ENCODE results near the gene PIKFYVE.
A peak's percentile ranks its signal among the peaks of the same experiment; 100 is the strongest.

PIKFYVE gene

GRCh38 chr2:208356846-208357574 lies 91.0 kb downstream of the PIKFYVE start:
- H2BK5ac ChIP-seq (ENCODE audit: low read length): no peak overlapping the region
- H3K27me3 ChIP-seq (ENCODE audit: insufficient read depth, low read length, poor library complexity): no peaks in the 10 kb centered on the region
- no peak overlapping the region for H2BK15ac ChIP-seq (replicated peaks; ENCODE audit: low read depth)
- H3K79me1 ChIP-seq (ENCODE audit: low read length): no peaks in the 10 kb centered on the region
- H4K8ac ChIP-seq (ENCODE audit: low read depth, low read length): no peak overlapping the region
- H2AK5ac ChIP-seq (ENCODE audit: low read length): no peak overlapping the region
- H3K4me1 ChIP-seq (ENCODE audit: control insufficient read depth, low read depth, low read length): no peaks in the 10 kb centered on the region
- peaks cover 2% of the 10 kb centered on the region for H3K36me3 ChIP-seq (ENCODE audit: control insufficient read depth, insufficient read depth, low read length)
- H3K27ac ChIP-seq (ENCODE audit: low read depth, low read length): no peak overlapping the region
- H3K23ac ChIP-seq (ENCODE audit: low read length): no peak overlapping the region
- no peaks in the 10 kb centered on the region for H3K79me2 ChIP-seq (ENCODE audit: control insufficient read depth, insufficient read depth, low read length)
- no peak overlapping the region for H3K18ac ChIP-seq (ENCODE audit: low read length)
- no CpG with 5 or more reads among the region's 1 CpG for WGBS (ENCODE audit: extremely low coverage, insufficient coverage, low lambda C conversion rate)
- no peak overlapping the region for H3K4me2 ChIP-seq (ENCODE audit: low read length)
- H3K56ac ChIP-seq (ENCODE audit: low read length): no peak overlapping the region
- H2BK120ac ChIP-seq (ENCODE audit: low read depth, low read length): no peak overlapping the region
- H3K9ac ChIP-seq (ENCODE audit: low read length): no peak overlapping the region
- peak; percentile 10 for DNase-seq
- no peak overlapping the region for H3K4me3 ChIP-seq (ENCODE audit: low read length)
- H4K5ac ChIP-seq (ENCODE audit: low read length): no peak overlapping the region
- H3K4ac ChIP-seq (ENCODE audit: low read depth, low read length): no peak overlapping the region

- Histone ChIP-seq H3K18ac (ENCODE audit: low read length) (no peak overlapping the region), H3K79me1 (ENCODE audit: low read length) (no peaks in the 10 kb centered on the region), H2BK15ac (replicated peaks; ENCODE audit: low read depth) (no peak overlapping the region), H3K4me1 (ENCODE audit: control insufficient read depth, low read depth, low read length) (no peaks in the 10 kb centered on the region), H3K27me3 (ENCODE audit: insufficient read depth, low read length, poor library complexity) (no peaks in the 10 kb centered on the region), H2BK5ac (ENCODE audit: low read length) (no peak overlapping the region), H3K23ac (ENCODE audit: low read length) (no peak overlapping the region), H2BK120ac (ENCODE audit: low read depth, low read length) (no peak overlapping the region), H4K8ac (ENCODE audit: low read depth, low read length) (no peak overlapping the region), H4K5ac (ENCODE audit: low read length) (no peak overlapping the region), H3K4me3 (ENCODE audit: low read length) (no peak overlapping the region), H3K4ac (ENCODE audit: low read depth, low read length) (no peak overlapping the region), H3K9ac (ENCODE audit: low read length) (no peak overlapping the region), H2AK5ac (ENCODE audit: low read length) (no peak overlapping the region), H3K56ac (ENCODE audit: low read length) (no peak overlapping the region), H3K36me3 (ENCODE audit: control insufficient read depth, insufficient read depth, low read length) (peaks cover 2% of the 10 kb centered on the region), H3K79me2 (ENCODE audit: control insufficient read depth, insufficient read depth, low read length) (no peaks in the 10 kb centered on the region), H3K27ac (ENCODE audit: low read depth, low read length) (no peak overlapping the region), H3K4me2 (ENCODE audit: low read length) (no peak overlapping the region)
- DNase-seq: peak; percentile 4
- WGBS (ENCODE audit: extremely low coverage, insufficient coverage, low lambda C conversion rate): no CpG with 5 or more reads among the region's 10 CpGs
These were observed 92.9 kb downstream of the PIKFYVE start for GRCh38 chr2:208358758-208359631.

GRCh38 chr2:208359632-208359986 lies 93.6 kb downstream of the PIKFYVE start:
- no CpG with 5 or more reads among the region's 17 CpGs for WGBS (ENCODE audit: extremely low coverage, insufficient coverage, low lambda C conversion rate)
- Histone ChIP-seq H3K23ac (ENCODE audit: low read length) (no peak overlapping the region), H3K4ac (ENCODE audit: low read depth, low read length) (no peak overlapping the region)

GRCh38 chr2:208360259-208361076 lies 94.4 kb downstream of the PIKFYVE start:
- no peak for DNase-seq
- Histone ChIP-seq H3K27me3 (ENCODE audit: insufficient read depth, low read length, poor library complexity) (no peaks in the 10 kb centered on the region), H3K56ac (ENCODE audit: low read length) (no peak overlapping the region), H3K4me2 (ENCODE audit: low read length) (no peak overlapping the region), H3K79me1 (ENCODE audit: low read length) (no peaks in the 10 kb centered on the region), H3K36me3 (ENCODE audit: control insufficient read depth, insufficient read depth, low read length) (peaks cover 2% of the 10 kb centered on the region), H3K4me3 (ENCODE audit: low read length) (no peak overlapping the region), H2BK15ac (replicated peaks; ENCODE audit: low read depth) (no peak overlapping the region), H3K27ac (ENCODE audit: low read depth, low read length) (no peak overlapping the region), H3K4me1 (ENCODE audit: control insufficient read depth, low read depth, low read length) (no peaks in the 10 kb centered on the region), H3K79me2 (ENCODE audit: control insufficient read depth, insufficient read depth, low read length) (no peaks in the 10 kb centered on the region), H3K4ac (ENCODE audit: low read depth, low read length) (no peak overlapping the region), H2AK5ac (ENCODE audit: low read length) (no peak overlapping the region), H3K23ac (ENCODE audit: low read length) (no peak overlapping the region), H4K5ac (ENCODE audit: low read length) (no peak overlapping the region), H3K18ac (ENCODE audit: low read length) (no peak overlapping the region), H4K8ac (ENCODE audit: low read depth, low read length) (no peak overlapping the region), H2BK5ac (ENCODE audit: low read length) (no peak overlapping the region), H3K9ac (ENCODE audit: low read length) (no peak overlapping the region), H2BK120ac (ENCODE audit: low read depth, low read length) (no peak overlapping the region)
- no CpG with 5 or more reads among the region's 48 CpGs for WGBS (ENCODE audit: extremely low coverage, insufficient coverage, low lambda C conversion rate)

More at GRCh38 chr2:208359632-208359986, 93.6 kb downstream of the PIKFYVE start:
- Histone ChIP-seq H3K79me1 (ENCODE audit: low read length) (no peaks in the 10 kb centered on the region), H4K8ac (ENCODE audit: low read depth, low read length) (no peak overlapping the region), H3K56ac (ENCODE audit: low read length) (no peak overlapping the region), H3K27me3 (ENCODE audit: insufficient read depth, low read length, poor library complexity) (no peaks in the 10 kb centered on the region), H2BK120ac (ENCODE audit: low read depth, low read length) (no peak overlapping the region), H3K18ac (ENCODE audit: low read length) (no peak overlapping the region), H3K4me2 (ENCODE audit: low read length) (no peak overlapping the region), H2BK15ac (replicated peaks; ENCODE audit: low read depth) (no peak overlapping the region), H3K4me3 (ENCODE audit: low read length) (no peak overlapping the region), H3K4me1 (ENCODE audit: control insufficient read depth, low read depth, low read length) (no peaks in the 10 kb centered on the region), H4K5ac (ENCODE audit: low read length) (no peak overlapping the region), H2BK5ac (ENCODE audit: low read length) (no peak overlapping the region), H3K79me2 (ENCODE audit: control insufficient read depth, insufficient read depth, low read length) (no peaks in the 10 kb centered on the region), H2AK5ac (ENCODE audit: low read length) (no peak overlapping the region), H3K9ac (ENCODE audit: low read length) (no peak overlapping the region), H3K27ac (ENCODE audit: low read depth, low read length) (no peak overlapping the region), H3K36me3 (ENCODE audit: control insufficient read depth, insufficient read depth, low read length) (peaks cover 2% of the 10 kb centered on the region)
- DNase-seq: peak; percentile 54

GRCh38 chr2:208361077-208361441 lies 95.0 kb downstream of the PIKFYVE start:
- no peaks in the 10 kb centered on the region for H3K79me2 ChIP-seq (ENCODE audit: control insufficient read depth, insufficient read depth, low read length)
- no peak overlapping the region for H2BK15ac ChIP-seq (replicated peaks; ENCODE audit: low read depth)
- H3K27ac ChIP-seq (ENCODE audit: low read depth, low read length): no peak overlapping the region
- no peak overlapping the region for H2BK5ac ChIP-seq (ENCODE audit: low read length)
- H3K79me1 ChIP-seq (ENCODE audit: low read length): no peaks in the 10 kb centered on the region
- no peak overlapping the region for H3K4me2 ChIP-seq (ENCODE audit: low read length)
- H3K18ac ChIP-seq (ENCODE audit: low read length): no peak overlapping the region
- H3K27me3 ChIP-seq (ENCODE audit: insufficient read depth, low read length, poor library complexity): no peaks in the 10 kb centered on the region
- H3K4ac ChIP-seq (ENCODE audit: low read depth, low read length): no peak overlapping the region
- H4K8ac ChIP-seq (ENCODE audit: low read depth, low read length): no peak overlapping the region
- H3K23ac ChIP-seq (ENCODE audit: low read length): no peak overlapping the region
- H3K4me3 ChIP-seq (ENCODE audit: low read length): no peak overlapping the region
- H4K5ac ChIP-seq (ENCODE audit: low read length): no peak overlapping the region
- no peak overlapping the region for H3K9ac ChIP-seq (ENCODE audit: low read length)
- H2BK120ac ChIP-seq (ENCODE audit: low read depth, low read length): no peak overlapping the region
- H3K4me1 ChIP-seq (ENCODE audit: control insufficient read depth, low read depth, low read length): no peaks in the 10 kb centered on the region
- peaks cover 2% of the 10 kb centered on the region for H3K36me3 ChIP-seq (ENCODE audit: control insufficient read depth, insufficient read depth, low read length)
- WGBS (ENCODE audit: extremely low coverage, insufficient coverage, low lambda C conversion rate): no CpG with 5 or more reads among the region's 9 CpGs
- H2AK5ac ChIP-seq (ENCODE audit: low read length): no peak overlapping the region
- no peak overlapping the region for H3K56ac ChIP-seq (ENCODE audit: low read length)
- no peak for DNase-seq
